Mammary epithelial cell (primary cell): Measurements from ENCODE around the gene ACYP2.

Experiments
- EZH2 ChIP-seq: IDR thresholded peaks from 2 replicates; pipeline ENCODE4 v1.6.1; 2012; ENCODE audit warnings: low read length, inconsistent platforms, borderline replicate concordance
- TF ChIP-seq, protein P1 (sequence below), 2 donors: IDR thresholded peaks in 1 of 2; conservative IDR thresholded peaks in 1 of 2; 2 replicates each; pipeline ENCODE4 v1.5.1; 2011 to 2012; ENCODE audit warnings: inconsistent platforms in 2 of 2, low read length in 2 of 2, mild to moderate bottlenecking in 2 of 2, control low read depth in 1 of 2, low read depth in 1 of 2; ENCODE audit not compliant: insufficient read depth in 1 of 2; ENCODE audit errors: extremely low read depth in 1 of 2

- TF ChIP-seq, protein P1, sequence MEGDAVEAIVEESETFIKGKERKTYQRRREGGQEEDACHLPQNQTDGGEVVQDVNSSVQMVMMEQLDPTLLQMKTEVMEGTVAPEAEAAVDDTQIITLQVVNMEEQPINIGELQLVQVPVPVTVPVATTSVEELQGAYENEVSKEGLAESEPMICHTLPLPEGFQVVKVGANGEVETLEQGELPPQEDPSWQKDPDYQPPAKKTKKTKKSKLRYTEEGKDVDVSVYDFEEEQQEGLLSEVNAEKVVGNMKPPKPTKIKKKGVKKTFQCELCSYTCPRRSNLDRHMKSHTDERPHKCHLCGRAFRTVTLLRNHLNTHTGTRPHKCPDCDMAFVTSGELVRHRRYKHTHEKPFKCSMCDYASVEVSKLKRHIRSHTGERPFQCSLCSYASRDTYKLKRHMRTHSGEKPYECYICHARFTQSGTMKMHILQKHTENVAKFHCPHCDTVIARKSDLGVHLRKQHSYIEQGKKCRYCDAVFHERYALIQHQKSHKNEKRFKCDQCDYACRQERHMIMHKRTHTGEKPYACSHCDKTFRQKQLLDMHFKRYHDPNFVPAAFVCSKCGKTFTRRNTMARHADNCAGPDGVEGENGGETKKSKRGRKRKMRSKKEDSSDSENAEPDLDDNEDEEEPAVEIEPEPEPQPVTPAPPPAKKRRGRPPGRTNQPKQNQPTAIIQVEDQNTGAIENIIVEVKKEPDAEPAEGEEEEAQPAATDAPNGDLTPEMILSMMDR (conservative IDR thresholded peaks at IDR 0.05 in 1 of 2, IDR thresholded peaks at IDR 0.05 in 1 of 2; ENCODE audit: extremely low read depth in 1 of 2, insufficient read depth in 1 of 2, low read depth in 1 of 2, low read length in 2 of 2) = no peak
- TF ChIP-seq EZH2 = no peak
Observed at GRCh38 chr2:54289917-54290316, 174.5 kb downstream of the ACYP2 start.
